B cell (primary cell): ENCODE results near the gene TMCC3. TPM values are rescaled to one million over a fixed set of nuclear protein-coding genes. Genes with fewer than 3 reads are reported as not detected.

Experiments
- ATAC-seq: fragments of 200-7000 bp; cut with Tn5 transposase; one replicate; pipeline ENCODE4 v1.10.0; 2021; ENCODE audit warnings: low read depth, mild to moderate bottlenecking, moderate number of reproducible peaks, moderate library complexity
- CTCF ChIA-PET: fragments of 350-600 bp; sonication (Branson Sonifier 250); formaldehyde crosslinking; loops from one replicate; lab custom pipeline; 2021; ENCODE audit warnings: antibody characterized with exemption, inconsistent platforms; lab: Charles Lee
- POLR2A ChIA-PET: fragments of 350-600 bp; sonication (Branson Sonifier 250); formaldehyde crosslinking; loops from one replicate; lab custom pipeline; 2021; ENCODE audit warnings: antibody characterized with exemption; lab: Charles Lee
- DNase-seq: peaks from one replicate; pipeline ENCODE4 v3.0.0; 2013
- H2AFZ ChIP-seq: 2 replicates; pipeline ENCODE4 v1.6.1; 2012; ENCODE audit warnings: mild to moderate bottlenecking, low read depth, low read length; ENCODE audit not compliant: insufficient read depth, poor library complexity, severe bottlenecking
- H3K27ac ChIP-seq, 2 donors: 1 replicate in 1 of 2; 2 replicates in 1 of 2; pipeline ENCODE4 v1.5.1; 2012 to 2013; ENCODE audit warnings: low read length in 2 of 2, mild to moderate bottlenecking in 2 of 2, moderate library complexity in 1 of 2
- H3K27me3 ChIP-seq, 4 experiments: fragments of 200-600 bp in 1 of 4; sonication (generic) in 1 of 4; replicated peaks in 1 of 4; 1 replicate in 2 of 4; 2 replicates in 2 of 4; pipeline versions ENCODE4 v1.6.1 to v1.7.0; 2013 to 2016; ENCODE audit warnings: low read length in 3 of 4, mild to moderate bottlenecking in 2 of 4, mixed read lengths in 1 of 4, moderate library complexity in 1 of 4; ENCODE audit not compliant: insufficient read depth in 4 of 4, control insufficient read depth in 3 of 4; ENCODE audit errors: control extremely low read depth in 1 of 4
- H3K36me3 ChIP-seq, 2 experiments: replicated peaks in 1 of 2; 1 replicate in 1 of 2; 2 replicates in 1 of 2; pipeline versions ENCODE4 v1.6.1 to v1.7.1; 2013; ENCODE audit warnings: low read length in 1 of 2; ENCODE audit not compliant: insufficient read depth in 2 of 2, control insufficient read depth in 1 of 2; ENCODE audit errors: control extremely low read depth in 1 of 2, extremely low read depth in 1 of 2
- H3K4me1 ChIP-seq, 2 donors: fragments of 200-600 bp in 1 of 2; sonication (generic) in 1 of 2; 1 replicate in 1 of 2; 2 replicates in 1 of 2; pipeline versions ENCODE4 v1.5.1 to v1.6.1; 2013 to 2017; ENCODE audit warnings: low read length in 2 of 2; ENCODE audit not compliant: control insufficient read depth in 2 of 2, insufficient read depth in 2 of 2
- H3K4me2 ChIP-seq: replicated peaks from 2 replicates; pipeline ENCODE3; 2012; ENCODE audit warnings: mild to moderate bottlenecking, low read depth, low read length; ENCODE audit not compliant: poor library complexity, severe bottlenecking
- H3K4me3 ChIP-seq, 5 experiments: fragments of 200-600 bp in 1 of 5; sonication (generic) in 1 of 5; 1 replicate in 3 of 5; 2 replicates in 2 of 5; pipeline versions ENCODE4 v1.5.1 to v1.7.0; 2011 to 2016; ENCODE audit warnings: low read length in 4 of 5, mild to moderate bottlenecking in 4 of 5, low read depth in 2 of 5, control low read depth in 1 of 5, moderate library complexity in 1 of 5; ENCODE audit not compliant: insufficient read depth in 1 of 5; ENCODE audit errors: control extremely low read depth in 1 of 5, extremely low read depth in 1 of 5
- H3K79me2 ChIP-seq: fragments of 200-600 bp; sonication (generic); one replicate; pipeline ENCODE4 v1.6.0; 2016; ENCODE audit warnings: low read length; ENCODE audit not compliant: control insufficient read depth, insufficient read depth
- H3K9ac ChIP-seq: fragments of 200-600 bp; sonication (generic); 2 replicates; pipeline ENCODE4 v1.6.1; 2017; ENCODE audit warnings: mild to moderate bottlenecking, low read length, moderate library complexity
- H3K9me3 ChIP-seq, 3 donors: one replicate each; pipeline versions ENCODE4 v1.6.1 to v1.7.1; 2013; ENCODE audit warnings: low read length in 2 of 3; ENCODE audit not compliant: control insufficient read depth in 2 of 3, insufficient read depth in 1 of 3; ENCODE audit errors: control extremely low read depth in 1 of 3
- H4K20me1 ChIP-seq: 2 replicates; pipeline ENCODE4 v1.6.0; 2012; ENCODE audit warnings: mild to moderate bottlenecking, low read length; ENCODE audit not compliant: insufficient read depth, control insufficient read depth, poor library complexity, severe bottlenecking
- H3K27ac Mint-ChIP-seq: one replicate; pipeline ENCODE4 v1.8.0; 2021; ENCODE audit warnings: mixed read lengths
- H3K27me3 Mint-ChIP-seq: one replicate; pipeline ENCODE4 v1.8.0; 2021; ENCODE audit warnings: mixed read lengths
- H3K4me1 Mint-ChIP-seq: one replicate; pipeline ENCODE4 v1.8.0; 2021; ENCODE audit warnings: mixed read lengths
- H3K4me3 Mint-ChIP-seq: one replicate; pipeline ENCODE4 v1.8.0; 2021; ENCODE audit warnings: mixed read lengths
- H3K9me3 Mint-ChIP-seq: one replicate; pipeline ENCODE4 v1.8.0; 2022; ENCODE audit warnings: mixed read lengths; ENCODE audit not compliant: insufficient read depth
- EZH2 ChIP-seq: IDR thresholded peaks from 2 replicates; pipeline ENCODE4 v1.6.1; 2012; ENCODE audit warnings: borderline replicate concordance, low read depth, mild to moderate bottlenecking, moderate library complexity, low read length; ENCODE audit not compliant: insufficient read depth, poor library complexity, severe bottlenecking
- whole genome bisulfite sequencing: methylation state at CpG from one replicate; pipeline ENCODE4 v1.1.5; 2013; ENCODE audit warnings: missing lambda C conversion rate; ENCODE audit not compliant: insufficient coverage; 5-methylcytosine and 5-hydroxymethylcytosine counted together
- intact Hi-C: fragments of 100-400 bp; cut with micrococcal nuclease; formaldehyde crosslinking; loops from one replicate; pipeline ENCODE4 v1.10.0; 2022
- polyA plus RNA-seq: library from polyadenylated mRNA; depleted of rRNA; stranded (reverse); fragments of >200 nt; gene quantifications from 2 replicates; pipeline ENCODE4 v1.2.3, GENCODE V29; 2012
- total RNA-seq, 2 donors: library from RNA; stranded (reverse); fragments of 120-200 nt in 1 of 2; gene quantifications; 1 replicate in 1 of 2; 2 replicates in 1 of 2; pipeline versions ENCODE4 v1.2.3 to v1.2.4, GENCODE V29; 2013 to 2022
- TF ChIP-seq, protein P1 (sequence below): fragments of 200-600 bp; IDR thresholded peaks from one replicate; pipeline ENCODE4 v1.8.0; 2022; ENCODE audit warnings: antibody characterized with exemption, mild to moderate bottlenecking

TMCC3 gene
- total and polyA plus RNA-seq, 2 donors (not counting 1 experiment from before 2014, with no cell fraction given): 4.5 to 8.8 TPM

DNA sequence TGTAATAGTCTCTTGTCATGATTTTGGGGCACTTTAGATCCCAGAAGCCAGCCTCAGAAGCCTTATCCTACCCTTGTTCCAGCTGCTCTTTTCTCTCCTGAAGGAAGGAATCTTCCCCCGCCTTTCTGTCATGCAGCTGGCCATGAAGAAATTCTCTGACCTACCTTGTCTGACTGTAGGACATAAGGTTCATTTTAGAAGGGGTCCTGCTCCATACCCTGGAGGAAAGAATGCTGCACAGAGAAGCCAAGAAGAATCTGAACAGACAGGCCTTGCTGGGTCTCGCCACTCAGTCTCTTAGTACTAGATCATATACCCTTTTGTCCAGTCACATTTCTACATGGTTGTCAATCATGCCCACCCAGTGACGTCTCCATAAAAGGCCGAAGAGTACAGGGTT, 6.2 kb upstream of the TMCC3 start:
- DNase-seq: no peak
- Histone ChIP-seq H2AFZ (no peak overlapping the region), H3K4me3 (no peak overlapping the region), H3K4me2 (no peak overlapping the region), H3K27ac (no peak overlapping the region), H3K4me1 (no peaks in the 10 kb centered on the region), H3K36me3 (peaks cover 0 to 7% of the 10 kb centered on the region in 2 experiments), H3K27me3 (no peaks in the 10 kb centered on the region), H4K20me1 (peaks cover 13% of the 10 kb centered on the region), H3K9me3 (no peaks in the 10 kb centered on the region), H3K79me2 (peaks cover 4% of the 10 kb centered on the region), H3K9ac (no peak overlapping the region)
- POLR2A ChIA-PET: interaction anchor here (0.6 kb wide), 1 partner anchor 10 kb away, joined by 3 read pairs; no protein-coding TSS in a partner anchor
- Mint-ChIP-seq H3K27me3 (peaks cover 2% of the 10 kb centered on the region), H3K9me3 (no peaks in the 10 kb centered on the region), H3K4me1 (peaks cover 5% of the 10 kb centered on the region), H3K4me3 (no peak overlapping the region), H3K27ac (no peak overlapping the region)
- 100% methylated on average over 2 of the region's 4 CpGs for WGBS
- no peak for ATAC-seq
- CTCF ChIA-PET: no interaction called here
- intact Hi-C loops: no loop called here
- no peak for TF ChIP-seq EZH2
- TF ChIP-seq, protein P1, sequence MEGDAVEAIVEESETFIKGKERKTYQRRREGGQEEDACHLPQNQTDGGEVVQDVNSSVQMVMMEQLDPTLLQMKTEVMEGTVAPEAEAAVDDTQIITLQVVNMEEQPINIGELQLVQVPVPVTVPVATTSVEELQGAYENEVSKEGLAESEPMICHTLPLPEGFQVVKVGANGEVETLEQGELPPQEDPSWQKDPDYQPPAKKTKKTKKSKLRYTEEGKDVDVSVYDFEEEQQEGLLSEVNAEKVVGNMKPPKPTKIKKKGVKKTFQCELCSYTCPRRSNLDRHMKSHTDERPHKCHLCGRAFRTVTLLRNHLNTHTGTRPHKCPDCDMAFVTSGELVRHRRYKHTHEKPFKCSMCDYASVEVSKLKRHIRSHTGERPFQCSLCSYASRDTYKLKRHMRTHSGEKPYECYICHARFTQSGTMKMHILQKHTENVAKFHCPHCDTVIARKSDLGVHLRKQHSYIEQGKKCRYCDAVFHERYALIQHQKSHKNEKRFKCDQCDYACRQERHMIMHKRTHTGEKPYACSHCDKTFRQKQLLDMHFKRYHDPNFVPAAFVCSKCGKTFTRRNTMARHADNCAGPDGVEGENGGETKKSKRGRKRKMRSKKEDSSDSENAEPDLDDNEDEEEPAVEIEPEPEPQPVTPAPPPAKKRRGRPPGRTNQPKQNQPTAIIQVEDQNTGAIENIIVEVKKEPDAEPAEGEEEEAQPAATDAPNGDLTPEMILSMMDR: no peak

DNA sequence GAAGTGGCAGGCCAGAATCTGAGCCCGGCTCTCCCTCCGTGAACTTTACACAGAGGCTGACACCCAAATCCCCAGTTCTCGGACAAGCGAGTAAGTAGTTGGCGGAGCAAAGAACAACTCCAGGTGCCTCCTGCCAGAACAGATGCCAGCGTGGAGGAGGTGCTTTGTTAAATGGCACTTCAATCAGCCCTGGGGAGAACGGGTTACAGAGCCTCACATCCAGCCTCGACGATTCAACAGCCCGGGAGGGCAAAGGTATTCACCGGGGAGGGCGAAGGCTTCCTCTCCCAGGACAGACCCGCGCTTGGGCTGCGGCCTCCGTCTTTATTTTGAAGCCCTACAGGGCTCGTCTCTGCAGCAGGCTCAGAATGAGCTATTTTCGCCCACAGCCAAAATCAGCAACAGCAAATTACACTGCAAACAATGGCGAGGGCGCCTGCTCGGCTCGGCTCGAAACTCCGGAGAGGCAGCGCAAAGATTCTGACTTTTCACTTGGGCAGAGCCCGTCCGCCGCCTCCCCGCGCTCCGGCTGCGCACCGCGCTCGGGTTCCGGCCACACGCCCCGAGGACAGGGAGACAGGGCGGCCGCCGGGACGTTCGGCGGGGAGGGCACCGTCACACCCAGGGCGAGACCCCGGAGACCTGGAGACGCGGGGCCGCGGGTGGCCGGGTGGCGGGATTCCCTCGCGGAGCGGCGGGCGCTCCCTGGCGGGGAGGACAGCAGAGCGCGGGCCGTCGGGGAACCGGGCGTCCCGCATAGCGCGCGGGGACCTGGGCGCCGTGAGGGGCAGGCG, 811 bp downstream of the TMCC3 start:
- H3K4me3 ChIP-seq: peak overlapping the region; percentile 21 to 70 (median 60)
- H3K36me3 ChIP-seq: no peaks in the 10 kb centered on the region
- ChIA-PET POLR2A (no interaction called here), CTCF (interaction anchor here (0.6 kb wide), 1 partner anchor 485 kb away, joined by 3 read pairs; no protein-coding TSS in a partner anchor)
- intact Hi-C loops: loop anchor here (1.0 kb wide), 1 partner anchor 27 kb away; no protein-coding TSS in a partner anchor
- peaks cover 20% of the 10 kb centered on the region for H3K79me2 ChIP-seq
- no peak for TF ChIP-seq EZH2
- TF ChIP-seq, protein P1: peak; percentile 56
- H4K20me1 ChIP-seq: peaks cover 35% of the 10 kb centered on the region
- peak; percentile 71 for ATAC-seq
- peak overlapping the region; percentile 66 for H2AFZ ChIP-seq
- WGBS: 10% methylated on average over 72 of the region's 72 CpGs
- H3K27ac ChIP-seq: no peak overlapping the region
- H3K4me1 ChIP-seq: peaks cover 11 to 18% of the 10 kb centered on the region in 2 donors
- H3K27me3 Mint-ChIP-seq: peaks cover 4% of the 10 kb centered on the region
- peak overlapping the region; percentile 90 for H3K4me3 Mint-ChIP-seq
- H3K9ac ChIP-seq: peak overlapping the region; percentile 60
- peak overlapping the region; percentile 80 for H3K4me2 ChIP-seq
- H3K4me1 Mint-ChIP-seq: peaks cover 32% of the 10 kb centered on the region
- H3K27ac Mint-ChIP-seq: peak overlapping the region; percentile 74
- H3K27me3 ChIP-seq: peaks cover 0 to 7% (median 2%) of the 10 kb centered on the region in 4 experiments
- H3K9me3 Mint-ChIP-seq: no peaks in the 10 kb centered on the region
- DNase-seq: peak; percentile 64
- no peaks in the 10 kb centered on the region for H3K9me3 ChIP-seq
